ENCODE data around the gene NR1I3.

NR1I3 gene

DNA sequence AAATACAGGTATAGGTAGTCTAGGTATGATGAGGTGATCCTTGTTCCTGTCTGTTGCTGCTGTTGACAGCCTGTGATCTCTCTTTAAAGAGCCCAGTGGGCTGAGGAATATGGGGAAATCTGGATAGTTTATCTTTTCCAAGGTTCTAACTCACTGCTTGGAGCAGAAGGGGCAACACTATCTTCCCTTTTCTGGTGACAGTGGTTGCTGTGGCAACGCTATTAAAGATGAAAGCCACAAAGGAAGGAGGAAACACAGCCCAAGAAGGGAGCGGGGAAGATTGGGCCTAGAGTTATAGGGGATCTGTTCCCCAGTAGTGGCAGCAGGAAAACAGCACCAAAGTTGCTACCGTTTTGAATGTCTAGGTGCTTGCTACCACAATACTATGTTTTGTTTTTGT is 29.3 kb upstream of the NR1I3 start:
- no peak overlapping the region for H3K4me3 ChIP-seq (ENCODE audit: low read depth, low read length)
- TF ChIP-seq, protein P1, sequence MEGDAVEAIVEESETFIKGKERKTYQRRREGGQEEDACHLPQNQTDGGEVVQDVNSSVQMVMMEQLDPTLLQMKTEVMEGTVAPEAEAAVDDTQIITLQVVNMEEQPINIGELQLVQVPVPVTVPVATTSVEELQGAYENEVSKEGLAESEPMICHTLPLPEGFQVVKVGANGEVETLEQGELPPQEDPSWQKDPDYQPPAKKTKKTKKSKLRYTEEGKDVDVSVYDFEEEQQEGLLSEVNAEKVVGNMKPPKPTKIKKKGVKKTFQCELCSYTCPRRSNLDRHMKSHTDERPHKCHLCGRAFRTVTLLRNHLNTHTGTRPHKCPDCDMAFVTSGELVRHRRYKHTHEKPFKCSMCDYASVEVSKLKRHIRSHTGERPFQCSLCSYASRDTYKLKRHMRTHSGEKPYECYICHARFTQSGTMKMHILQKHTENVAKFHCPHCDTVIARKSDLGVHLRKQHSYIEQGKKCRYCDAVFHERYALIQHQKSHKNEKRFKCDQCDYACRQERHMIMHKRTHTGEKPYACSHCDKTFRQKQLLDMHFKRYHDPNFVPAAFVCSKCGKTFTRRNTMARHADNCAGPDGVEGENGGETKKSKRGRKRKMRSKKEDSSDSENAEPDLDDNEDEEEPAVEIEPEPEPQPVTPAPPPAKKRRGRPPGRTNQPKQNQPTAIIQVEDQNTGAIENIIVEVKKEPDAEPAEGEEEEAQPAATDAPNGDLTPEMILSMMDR (IDR thresholded peaks at IDR 0.05; ENCODE audit: low read depth, low read length) = no peak

DNA sequence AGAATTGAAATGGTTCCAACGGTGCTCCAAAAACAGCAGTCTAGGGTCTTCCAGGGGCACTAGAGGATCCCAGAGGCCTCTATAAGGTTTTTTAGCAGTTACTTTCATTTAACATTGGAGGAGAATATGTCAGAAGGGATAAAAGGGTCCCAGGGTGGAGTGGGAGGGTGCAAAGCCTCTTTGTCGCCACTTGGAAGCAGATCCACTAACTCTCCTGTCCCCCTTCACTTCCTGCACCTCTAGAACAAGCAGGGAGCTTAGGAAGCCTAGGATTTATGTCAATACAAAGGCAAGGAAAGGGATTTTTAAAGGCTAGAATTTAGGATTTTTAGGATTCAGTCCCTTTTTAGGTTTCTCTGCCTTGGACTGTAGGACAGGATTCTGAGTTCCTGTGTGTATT is 28.8 kb upstream of the NR1I3 start:
- no peak overlapping the region for H3K4me3 ChIP-seq (ENCODE audit: low read depth, low read length)
- TF ChIP-seq, protein P1 (IDR thresholded peaks at IDR 0.05; ENCODE audit: low read depth, low read length) = no peak

DNA sequence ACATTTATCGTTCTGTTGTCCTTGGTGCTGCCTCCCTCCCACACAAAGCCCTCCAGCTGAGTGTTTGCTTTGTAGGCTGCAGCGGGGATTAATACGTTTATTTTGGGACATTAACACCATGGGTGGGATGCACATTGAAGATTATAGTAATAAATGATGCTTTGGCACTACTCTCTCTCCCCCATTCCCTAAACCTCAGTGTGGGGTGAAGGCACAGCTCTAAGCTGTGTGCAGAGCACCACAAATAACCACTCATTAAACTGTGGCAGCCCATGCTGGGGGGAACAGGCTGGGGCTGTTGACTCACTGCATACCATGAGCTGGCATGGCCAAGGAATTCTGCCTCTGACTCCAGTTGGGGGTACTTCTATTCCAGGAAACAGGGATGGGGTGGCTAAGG is 28.2 kb upstream of the NR1I3 start:
- TF ChIP-seq, protein P1 (IDR thresholded peaks at IDR 0.05; ENCODE audit: low read depth, low read length) = no peak

DNA sequence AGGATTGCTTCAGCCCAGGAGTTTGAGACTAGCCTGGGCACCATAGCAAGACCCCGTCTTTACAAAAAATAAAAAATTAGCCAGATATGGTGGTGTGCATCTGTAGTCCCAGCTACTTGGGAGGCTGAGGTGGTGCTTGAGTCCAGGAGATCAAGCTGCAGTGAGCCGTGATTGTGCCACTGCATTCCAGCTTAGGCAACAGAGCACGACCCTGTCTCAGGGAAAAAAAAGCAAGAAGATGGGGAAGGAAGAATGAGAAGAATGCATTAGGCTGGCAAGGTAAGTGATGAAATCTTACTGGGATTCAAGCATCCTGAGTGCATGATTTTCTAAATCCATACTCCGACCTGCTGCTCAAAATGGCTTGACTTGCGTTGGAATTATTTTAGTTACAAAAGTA is 27.3 kb upstream of the NR1I3 start:
- TF ChIP-seq, protein P1 (IDR thresholded peaks at IDR 0.05; ENCODE audit: low read depth, low read length) = no peak
- H3K4me3 ChIP-seq (ENCODE audit: low read depth, low read length) = no peak overlapping the region

More for the DNA sequence above, 28.2 kb upstream of the NR1I3 start:
- no peak overlapping the region for H3K4me3 ChIP-seq (ENCODE audit: low read depth, low read length)

DNA sequence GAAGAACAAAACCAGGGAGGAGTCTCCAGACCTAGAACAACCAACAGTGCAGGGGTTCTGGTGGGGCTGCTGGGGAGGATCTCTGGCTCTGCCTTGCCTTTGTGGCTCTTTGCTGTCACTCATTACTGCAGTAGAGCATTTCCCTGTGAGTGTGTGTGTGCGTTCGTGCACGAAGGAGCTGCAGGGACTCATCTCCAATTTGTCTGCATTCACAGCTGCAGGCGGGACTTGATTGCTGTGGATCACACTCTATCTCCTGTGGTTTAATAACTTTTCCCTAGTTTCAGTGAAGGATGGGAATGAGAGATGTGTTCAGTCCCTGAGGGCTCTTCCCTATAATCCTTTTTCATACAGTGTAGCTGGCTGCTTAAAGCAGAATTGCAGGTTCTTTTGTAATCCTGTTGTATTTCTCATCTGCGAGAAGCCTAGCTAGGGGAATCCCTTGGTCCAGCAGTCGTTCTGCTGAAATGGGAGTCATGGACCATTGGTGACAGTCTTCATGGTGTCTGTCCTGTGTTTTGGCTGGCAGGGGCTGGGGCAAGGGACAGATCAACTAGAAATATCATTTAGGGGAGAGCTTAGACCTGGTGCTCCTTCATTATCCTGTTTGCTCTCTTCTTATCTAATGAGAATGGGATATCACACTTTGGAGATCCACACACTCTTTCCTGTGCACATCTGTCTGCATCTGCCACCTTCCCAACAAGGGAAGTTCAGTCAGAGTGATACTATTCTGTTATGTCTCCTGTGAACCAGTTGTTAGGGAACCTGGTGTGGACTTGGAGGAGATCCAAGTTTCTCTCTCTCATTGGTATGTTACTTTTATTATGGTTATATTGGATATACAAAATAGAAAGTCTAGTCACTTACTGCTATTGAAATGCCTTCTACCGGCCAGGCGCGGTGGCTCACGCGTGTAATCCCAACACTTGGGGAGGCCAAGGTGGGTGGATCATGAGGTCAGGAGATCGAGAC is 23.5 kb upstream of the NR1I3 start:
- H3K4me3 ChIP-seq (ENCODE audit: low read depth, low read length) = no peak overlapping the region
- TF ChIP-seq, protein P1 (IDR thresholded peaks at IDR 0.05; ENCODE audit: low read depth, low read length) = no peak

DNA sequence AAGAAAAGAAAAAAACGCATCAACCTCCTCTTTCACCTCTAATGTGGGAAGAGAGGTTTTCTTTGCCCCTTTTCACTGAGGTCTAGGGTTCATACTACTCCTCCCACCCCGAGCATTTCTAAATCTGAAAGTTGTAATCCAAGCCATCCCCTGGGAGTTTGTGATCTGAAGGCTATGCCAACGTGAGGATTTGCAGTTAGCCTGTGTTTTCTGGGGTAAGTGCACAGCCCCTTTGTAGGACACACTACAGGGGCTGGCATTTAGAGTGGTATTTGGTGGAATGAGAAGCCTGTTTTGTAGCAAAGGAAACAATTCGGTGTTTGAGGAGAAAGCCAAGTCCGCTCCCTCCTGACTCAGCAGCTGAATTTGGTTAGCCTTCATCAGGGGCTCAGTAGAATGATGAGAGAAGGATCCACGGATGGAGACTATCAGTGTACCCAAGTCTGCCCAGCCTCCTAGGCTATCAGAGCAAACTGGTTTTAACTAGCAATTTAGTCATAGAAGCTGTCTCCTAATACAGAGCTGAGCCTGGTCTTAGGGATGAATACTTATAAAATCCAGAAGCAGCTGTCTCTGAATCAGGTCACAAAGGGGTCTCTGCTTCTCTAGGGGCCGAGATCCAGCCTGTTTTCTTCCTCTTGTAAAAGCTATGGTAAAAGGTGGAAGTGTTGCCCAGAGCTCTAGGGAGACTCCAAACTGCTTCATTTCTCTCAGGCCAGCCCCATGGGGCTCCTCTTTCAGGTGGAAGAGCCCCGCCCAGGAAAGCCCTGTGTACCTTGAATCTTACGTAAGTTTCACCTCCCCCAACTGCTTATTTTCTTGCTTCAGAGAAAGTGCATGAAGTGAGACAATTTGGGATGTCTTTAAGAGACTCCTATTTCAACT is 22.6 kb upstream of the NR1I3 start:
- H3K4me3 ChIP-seq (ENCODE audit: low read depth, low read length) = no peak overlapping the region
- TF ChIP-seq, protein P1 (IDR thresholded peaks at IDR 0.05; ENCODE audit: low read depth, low read length) = no peak
